HG02943 (cell line): ENCODE data around the gene SLC17A1.
"Not testable (repeated sequence)": the region's sequence is repeated elsewhere in the genome, so short reads cannot be mapped to it uniquely, and the experiment has no call there.

Source experiments
- ATAC-seq: cut with Tn5 transposase; IDR thresholded peaks from one replicate; pipeline ENCODE4 v1.9.1; 2021; ENCODE audit warnings: mild to moderate bottlenecking, low read depth, moderate library complexity; ENCODE audit not compliant: unreplicated experiment

SLC17A1 gene

DNA sequence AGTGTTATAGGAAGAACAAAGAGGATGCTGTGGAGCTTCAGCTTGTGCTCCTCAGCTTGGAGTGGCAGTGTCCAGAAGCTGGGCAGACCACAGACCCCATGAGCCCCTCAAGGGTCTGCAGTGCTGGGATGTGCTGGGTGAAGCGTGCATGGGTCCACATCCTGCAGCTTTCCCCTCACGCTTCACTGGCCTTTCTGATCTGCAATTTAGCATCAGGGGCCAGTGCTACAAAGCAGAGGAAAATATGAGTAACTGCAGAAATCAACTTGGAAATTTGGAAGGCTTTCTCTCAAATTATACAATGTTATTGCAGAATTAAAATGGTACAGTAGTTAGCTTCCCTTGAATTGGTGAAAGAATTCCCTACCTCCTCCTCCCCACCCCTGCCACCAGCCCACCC is 67.2 kb downstream of the SLC17A1 start:
- no peak for ATAC-seq

- ATAC-seq, result no peak
These were observed 73.8 kb downstream of the SLC17A1 start for GRCh38 chr6:25757936-25758642.

- no peak for ATAC-seq
These were observed 75.2 kb downstream of the SLC17A1 start for GRCh38 chr6:25756382-25757363.

DNA sequence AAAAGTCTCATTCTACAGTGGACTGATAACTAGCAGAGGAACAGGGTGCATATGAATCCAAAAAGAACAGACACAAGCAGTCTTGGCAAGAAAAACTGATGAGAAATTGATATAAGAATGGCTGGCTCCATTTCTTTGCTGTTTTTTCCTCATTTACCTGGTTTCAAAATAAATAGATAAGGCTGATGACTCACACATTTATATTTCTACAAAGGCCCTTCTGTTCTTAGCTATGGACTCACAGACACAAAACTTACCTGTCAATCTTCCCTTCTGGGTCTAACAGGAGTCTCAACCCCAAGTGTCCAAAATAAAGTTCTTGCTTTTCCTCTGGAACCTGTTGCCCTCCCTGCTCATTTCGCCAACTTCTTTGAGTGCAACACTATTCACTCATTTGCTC is 76.4 kb downstream of the SLC17A1 start:
- ATAC-seq, result no peak

DNA sequence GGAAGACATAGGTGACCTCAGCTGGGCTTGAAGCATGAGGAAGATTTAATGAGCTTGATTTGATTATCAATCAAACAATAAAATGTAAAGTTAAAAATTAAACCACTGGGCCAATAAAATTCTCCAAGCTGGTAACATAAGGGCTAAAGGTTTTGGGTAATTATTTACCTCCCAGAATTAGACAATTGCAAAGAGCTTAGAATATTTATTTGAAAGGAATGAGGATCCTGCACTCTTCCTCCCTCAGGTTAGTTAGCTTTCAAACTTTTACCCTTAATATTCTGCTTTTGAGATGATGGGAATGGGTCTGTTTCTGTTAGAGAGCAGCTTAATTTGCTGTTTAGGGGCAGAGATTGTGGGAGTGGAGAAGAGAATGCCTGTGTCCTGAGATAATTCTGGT is 77.3 kb downstream of the SLC17A1 start, which contains the start of gene SLC17A4:
SLC17A4 (plus strand) TSS at position 208 of the 400 bp plus-strand sequence. CDS start 7,221 bp downstream, outside the sequence.
- ATAC-seq, result no peak

- ATAC-seq, result no peak
These were observed 78.8 kb downstream of the SLC17A1 start for GRCh38 chr6:25753079-25753478.

DNA sequence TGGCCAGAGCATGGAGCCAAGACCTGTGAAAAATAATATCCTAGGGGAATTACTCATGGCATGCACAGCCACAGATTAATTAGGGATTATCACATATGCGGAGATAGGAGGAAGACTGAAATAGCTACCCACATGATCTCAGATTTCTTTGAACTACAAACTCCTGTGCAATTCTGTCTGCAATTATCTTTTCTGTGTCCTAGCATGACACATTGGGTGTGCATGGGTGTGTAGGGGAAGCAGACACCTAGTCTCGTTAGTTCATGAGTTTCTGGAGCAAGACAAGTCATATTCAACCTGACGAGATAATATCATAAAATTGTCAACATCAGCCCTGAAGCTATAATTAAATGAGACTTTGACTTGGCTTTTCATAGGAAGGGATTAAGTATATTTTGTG is 80.9 kb downstream of the SLC17A1 start:
- no peak for ATAC-seq

DNA sequence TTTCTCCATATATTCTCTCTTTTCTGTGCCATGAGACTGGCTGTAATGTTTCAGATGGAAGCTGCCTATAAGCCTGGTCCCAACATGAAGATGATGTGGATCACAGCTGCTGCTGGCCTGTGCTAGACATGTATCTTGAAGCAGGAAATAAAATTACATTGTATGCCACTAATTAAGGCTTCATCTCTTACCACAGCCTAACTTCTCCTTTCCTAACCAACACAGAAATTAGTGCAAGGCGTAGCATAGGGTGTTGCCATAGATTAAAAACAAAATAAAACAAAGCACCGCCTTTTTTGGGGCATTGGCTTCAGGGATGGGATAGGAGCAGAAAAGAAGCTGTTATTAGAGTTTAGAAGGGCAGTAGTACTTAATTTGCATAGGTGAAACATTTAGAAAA is 82.0 kb downstream of the SLC17A1 start:
- no peak for ATAC-seq

- not testable (repeated sequence) for ATAC-seq
These were observed 83.0 kb downstream of the SLC17A1 start for GRCh38 chr6:25748601-25749517.

DNA sequence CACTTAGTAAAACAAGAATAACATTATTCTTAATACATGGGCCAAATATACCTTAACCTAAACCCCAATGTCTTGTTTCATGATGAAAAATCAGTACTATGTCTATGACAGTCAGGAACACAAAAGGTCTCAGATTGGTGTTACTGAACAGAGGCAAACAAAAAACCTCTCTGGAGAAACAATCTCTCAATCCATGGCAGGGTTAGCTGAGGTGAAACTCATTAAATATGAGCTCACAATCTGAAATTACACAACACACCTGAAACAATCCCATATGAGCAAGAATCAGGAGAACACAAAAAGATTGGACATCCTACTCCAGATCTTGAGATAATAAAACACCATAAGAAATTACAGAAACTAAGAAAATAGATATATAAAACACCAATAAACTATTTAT is 83.8 kb downstream of the SLC17A1 start:
- no peak for ATAC-seq

- ATAC-seq, result no peak
These were observed 84.4 kb downstream of the SLC17A1 start for GRCh38 chr6:25747477-25747876.

- no peak for ATAC-seq
These were observed 84.9 kb downstream of the SLC17A1 start for GRCh38 chr6:25746968-25747367.

DNA sequence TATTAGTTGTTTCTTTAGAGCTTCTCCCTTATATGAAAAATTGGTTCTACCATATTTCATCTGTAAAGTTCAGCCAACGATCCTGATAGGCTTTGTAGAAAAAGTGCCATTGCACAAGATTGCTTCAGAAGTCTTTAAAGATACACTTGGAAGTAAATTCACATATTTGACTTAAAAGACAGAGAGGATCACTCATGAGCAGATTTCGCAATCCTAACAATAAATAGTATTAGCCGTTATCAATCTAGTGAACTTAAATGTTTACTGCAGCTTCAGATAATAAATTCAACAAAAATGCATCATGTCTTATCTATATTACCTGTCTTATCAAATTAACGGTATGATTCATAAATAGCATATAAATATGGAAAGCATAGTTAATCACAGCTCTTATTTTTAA is 86.0 kb downstream of the SLC17A1 start:
- ATAC-seq, result no peak

- ATAC-seq, result no peak
These were observed 88.0 kb downstream of the SLC17A1 start for GRCh38 chr6:25743868-25744267.

- ATAC-seq, result no peak
These were observed 96.6 kb downstream of the SLC17A1 start for GRCh38 chr6:25735261-25735660.
